ENCODE results near the gene LSAMP. TPM values are rescaled to one million over a fixed set of nuclear protein-coding genes. Genes with fewer than 3 reads are reported as not detected.

LSAMP gene
- total RNA-seq, 1 donor from 2014 or later, result 3.9 TPM

DNA sequence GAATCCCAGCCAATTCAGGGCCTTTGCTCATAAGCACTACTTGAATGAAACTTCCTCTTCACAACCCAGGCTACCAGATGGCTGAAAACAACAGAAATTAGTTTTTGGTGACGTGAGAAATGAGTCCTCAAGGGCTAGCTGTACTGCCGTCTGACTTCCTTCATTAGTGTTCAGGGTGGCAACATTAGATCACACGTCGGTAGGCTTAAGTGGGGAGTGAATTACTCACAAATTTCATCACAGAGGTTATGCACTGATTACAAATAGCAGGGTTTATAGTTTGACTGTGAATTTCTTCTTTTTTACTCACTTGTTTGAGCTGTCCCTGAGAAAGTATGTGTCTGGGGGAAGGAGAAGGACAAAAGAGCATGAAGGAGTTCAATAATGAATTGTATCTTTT lies 424.8 kb downstream of the LSAMP start:
- Histone ChIP-seq H3K4me1 (no peaks in the 10 kb centered on the region), H3K9me3 (no peaks in the 10 kb centered on the region), H3K36me3 (no peaks in the 10 kb centered on the region), H3K4me3 (no peak overlapping the region), H3K27ac (no peak overlapping the region), H3K27me3 (no peaks in the 10 kb centered on the region)
- intact Hi-C loops (cut with DNase I), result no loop called here
- TF ChIP-seq POLR2AphosphoS5 (IDR thresholded peaks at IDR 0.05; ENCODE audit: insufficient read depth in 1 of 2, low read depth in 1 of 2) (no peak), POLR2A (IDR thresholded peaks at IDR 0.05) (no peak)
- TF ChIP-seq, protein P1, sequence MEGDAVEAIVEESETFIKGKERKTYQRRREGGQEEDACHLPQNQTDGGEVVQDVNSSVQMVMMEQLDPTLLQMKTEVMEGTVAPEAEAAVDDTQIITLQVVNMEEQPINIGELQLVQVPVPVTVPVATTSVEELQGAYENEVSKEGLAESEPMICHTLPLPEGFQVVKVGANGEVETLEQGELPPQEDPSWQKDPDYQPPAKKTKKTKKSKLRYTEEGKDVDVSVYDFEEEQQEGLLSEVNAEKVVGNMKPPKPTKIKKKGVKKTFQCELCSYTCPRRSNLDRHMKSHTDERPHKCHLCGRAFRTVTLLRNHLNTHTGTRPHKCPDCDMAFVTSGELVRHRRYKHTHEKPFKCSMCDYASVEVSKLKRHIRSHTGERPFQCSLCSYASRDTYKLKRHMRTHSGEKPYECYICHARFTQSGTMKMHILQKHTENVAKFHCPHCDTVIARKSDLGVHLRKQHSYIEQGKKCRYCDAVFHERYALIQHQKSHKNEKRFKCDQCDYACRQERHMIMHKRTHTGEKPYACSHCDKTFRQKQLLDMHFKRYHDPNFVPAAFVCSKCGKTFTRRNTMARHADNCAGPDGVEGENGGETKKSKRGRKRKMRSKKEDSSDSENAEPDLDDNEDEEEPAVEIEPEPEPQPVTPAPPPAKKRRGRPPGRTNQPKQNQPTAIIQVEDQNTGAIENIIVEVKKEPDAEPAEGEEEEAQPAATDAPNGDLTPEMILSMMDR (IDR thresholded peaks at IDR 0.05), result no peak
- no peak for DNase-seq (ENCODE audit: extremely low spot score in 2 of 2)

DNA sequence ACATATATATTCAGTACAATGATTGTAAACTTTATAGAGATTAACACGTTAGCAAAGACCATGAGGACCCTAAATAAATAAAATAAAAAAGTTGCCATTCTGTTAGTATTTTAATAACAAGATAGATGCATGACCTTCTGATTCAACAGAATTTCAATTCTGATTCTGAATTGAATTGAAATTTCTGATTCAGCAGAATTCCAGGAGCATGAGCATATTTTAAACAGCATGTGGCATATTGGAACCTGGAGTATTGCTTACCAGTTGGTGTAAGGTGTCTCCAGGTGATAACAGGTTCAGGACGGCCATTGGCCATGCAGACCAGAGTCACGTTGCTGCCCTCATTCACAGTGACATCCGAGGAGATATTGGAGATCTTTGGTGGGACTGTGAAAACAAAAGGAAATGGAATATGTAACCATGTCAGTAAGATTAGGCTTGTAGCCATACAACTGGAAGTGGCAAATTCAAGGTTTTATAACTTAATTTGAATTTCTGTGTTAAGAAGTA lies 426.0 kb downstream of the LSAMP start:
- Histone ChIP-seq H3K27ac (no peak overlapping the region), H3K9me3 (no peaks in the 10 kb centered on the region), H3K4me1 (no peaks in the 10 kb centered on the region), H3K4me3 (no peak overlapping the region), H3K27me3 (no peaks in the 10 kb centered on the region), H3K36me3 (no peaks in the 10 kb centered on the region)
- no peak for DNase-seq (ENCODE audit: extremely low spot score in 2 of 2)
- TF ChIP-seq POLR2AphosphoS5 (IDR thresholded peaks at IDR 0.05; ENCODE audit: insufficient read depth in 1 of 2, low read depth in 1 of 2), result no peak
- no peak for TF ChIP-seq POLR2A (IDR thresholded peaks at IDR 0.05)
- TF ChIP-seq, protein P1 (IDR thresholded peaks at IDR 0.05), result no peak
- intact Hi-C loops (cut with DNase I), result no loop called here

DNA sequence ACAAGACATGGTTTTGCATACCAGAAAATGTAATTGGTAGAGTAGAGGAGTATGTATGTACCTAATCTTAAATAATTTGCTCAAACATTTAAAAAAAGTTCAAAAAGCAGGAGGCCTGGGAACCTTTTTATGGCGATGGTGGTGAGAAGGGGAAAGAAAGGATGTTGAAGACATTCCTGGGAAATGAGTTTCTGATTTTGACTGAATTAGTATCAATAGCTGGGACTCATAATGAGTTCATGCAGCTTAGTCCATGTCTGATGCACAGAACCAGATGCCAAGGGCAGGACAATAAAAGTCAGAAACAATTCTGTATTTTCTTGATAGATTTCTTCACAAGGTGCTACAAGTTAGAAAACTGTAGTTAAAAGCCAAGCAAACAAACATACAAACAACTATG lies 426.6 kb downstream of the LSAMP start:
- DNase-seq (ENCODE audit: extremely low spot score in 2 of 2), result no peak
- Histone ChIP-seq H3K4me1 (no peaks in the 10 kb centered on the region), H3K4me3 (no peak overlapping the region), H3K36me3 (no peaks in the 10 kb centered on the region), H3K27me3 (no peaks in the 10 kb centered on the region), H3K9me3 (no peaks in the 10 kb centered on the region), H3K27ac (no peak overlapping the region)
- no peak for TF ChIP-seq POLR2AphosphoS5 (IDR thresholded peaks at IDR 0.05; ENCODE audit: insufficient read depth in 1 of 2, low read depth in 1 of 2)
- no peak for TF ChIP-seq POLR2A (IDR thresholded peaks at IDR 0.05)
- TF ChIP-seq, protein P1 (IDR thresholded peaks at IDR 0.05), result no peak
- intact Hi-C loops (cut with DNase I), result no loop called here

DNA sequence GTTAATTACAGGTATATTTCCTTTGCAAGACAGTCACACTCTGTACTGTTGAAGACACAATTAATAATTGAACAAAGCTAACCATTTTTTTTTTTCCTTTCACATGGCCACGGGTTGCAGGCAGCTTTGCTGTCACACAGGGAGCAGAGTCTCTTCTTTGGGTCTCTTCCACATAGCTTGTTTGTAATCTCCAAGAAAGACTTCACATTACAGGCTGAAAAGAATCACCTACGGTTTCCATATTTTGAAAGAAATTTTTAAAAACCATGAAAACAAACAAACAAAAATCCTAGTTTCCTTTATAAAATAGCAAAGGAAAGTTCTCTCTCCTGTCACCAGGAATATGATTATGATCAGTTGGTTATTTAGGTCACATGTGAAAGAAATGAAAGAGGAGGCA lies 429.4 kb downstream of the LSAMP start:
- TF ChIP-seq, protein P1 (IDR thresholded peaks at IDR 0.05), result no peak
- no peak for TF ChIP-seq POLR2A (IDR thresholded peaks at IDR 0.05)
- TF ChIP-seq POLR2AphosphoS5 (IDR thresholded peaks at IDR 0.05; ENCODE audit: insufficient read depth in 1 of 2, low read depth in 1 of 2), result no peak
- no peak overlapping the region for H3K27ac ChIP-seq
- no peaks in the 10 kb centered on the region for H3K36me3 ChIP-seq
- H3K4me1 ChIP-seq, result no peaks in the 10 kb centered on the region
- H3K27me3 ChIP-seq, result no peaks in the 10 kb centered on the region
- H3K4me3 ChIP-seq, result no peak overlapping the region
- no peaks in the 10 kb centered on the region for H3K9me3 ChIP-seq
- DNase-seq (ENCODE audit: extremely low spot score in 2 of 2), result no peak
- intact Hi-C loops (cut with DNase I), result no loop called here

DNA sequence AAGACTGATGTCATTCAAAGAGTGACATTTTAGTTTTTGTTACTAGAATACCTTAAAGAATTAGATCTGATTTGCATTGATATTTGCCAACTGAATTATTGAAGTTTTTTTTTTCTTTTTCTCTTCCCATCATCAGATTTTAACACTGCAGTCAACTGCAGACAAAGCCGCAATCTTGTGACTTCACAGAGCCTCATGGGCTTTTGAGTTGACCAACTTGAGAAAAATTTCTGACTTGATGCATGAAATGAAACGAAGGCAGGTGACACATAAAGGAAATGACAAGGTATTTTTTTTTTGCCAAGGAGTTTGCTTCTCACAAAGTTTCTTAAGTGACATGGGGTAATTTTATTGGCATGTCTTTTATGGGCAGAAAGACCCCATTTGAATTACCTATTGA lies 438.3 kb downstream of the LSAMP start:
- H3K4me1 ChIP-seq, result no peaks in the 10 kb centered on the region
- no peak overlapping the region for H3K27ac ChIP-seq
- intact Hi-C loops (cut with DNase I), result no loop called here
- no peak for DNase-seq (ENCODE audit: extremely low spot score in 2 of 2)
- no peaks in the 10 kb centered on the region for H3K9me3 ChIP-seq
- TF ChIP-seq, protein P1 (IDR thresholded peaks at IDR 0.05), result no peak
- no peaks in the 10 kb centered on the region for H3K36me3 ChIP-seq
- H3K27me3 ChIP-seq, result no peaks in the 10 kb centered on the region
- no peak overlapping the region for H3K4me3 ChIP-seq
